Spinal cord (tissue), 10 donors: ENCODE measurements around the gene TMEM134. TPM values are rescaled to one million over a fixed set of nuclear protein-coding genes. Genes with fewer than 3 reads are reported as not detected.
"Not testable (repeated sequence)": the region's sequence is repeated elsewhere in the genome, so short reads cannot be mapped to it uniquely, and the experiment has no call there.

ENCODE experiments used
- DNase-seq, 6 donors: peaks; one replicate each; pipeline versions ENCODE4 v3.0.0 to v3.0.0-alpha.2; 2013 to 2015; ENCODE audit warnings: low spot score in 6 of 6, low read depth in 4 of 6
- H3K27ac ChIP-seq: one replicate; pipeline ENCODE4 v1.5.1; 2013; ENCODE audit warnings: low read depth, low read length, control low read depth
- H3K27me3 ChIP-seq: one replicate; pipeline ENCODE4 v1.6.1; 2013; ENCODE audit warnings: low read length; ENCODE audit not compliant: control insufficient read depth, insufficient read depth
- H3K36me3 ChIP-seq: one replicate; pipeline ENCODE4 v1.6.1; 2013; ENCODE audit warnings: low read length; ENCODE audit not compliant: control insufficient read depth, insufficient read depth
- H3K4me1 ChIP-seq: one replicate; pipeline ENCODE4 v1.6.1; 2013; ENCODE audit warnings: low read length; ENCODE audit not compliant: control insufficient read depth, insufficient read depth
- H3K4me3 ChIP-seq: one replicate; pipeline ENCODE4 v1.5.1; 2013; ENCODE audit warnings: low read depth, low read length, control low read depth
- H3K9me3 ChIP-seq: one replicate; pipeline ENCODE4 v1.6.1; 2013; ENCODE audit warnings: low read length; ENCODE audit not compliant: control insufficient read depth, insufficient read depth
- WGBS: methylation state at CpG from one replicate; pipeline ENCODE4 v1.1.5; 2013; ENCODE audit warnings: missing lambda C conversion rate; ENCODE audit not compliant: insufficient coverage; 5-methylcytosine and 5-hydroxymethylcytosine counted together
- polyA plus RNA-seq, 2 donors: library from polyadenylated mRNA; unstranded; fragments of 120-200 nt; gene quantifications; one replicate each; pipeline ENCODE4 v1.2.1, GENCODE V29; 2013; ENCODE audit not compliant: insufficient read length in 2 of 2
- total RNA-seq, 2 donors: library from RNA; depleted of rRNA in 1 of 2; stranded (reverse); fragments of 120-200 nt in 1 of 2; fragments of >200 nt in 1 of 2; gene quantifications; one replicate each; pipeline versions ENCODE4 v1.2.3 to v1.2.4, GENCODE V29; 2013 to 2014
- donor health status: healthy.

The TMEM134 gene
- total and polyA plus RNA-seq, 4 donors = 14.9 to 69.0 (median 34.2) TPM

DNA sequence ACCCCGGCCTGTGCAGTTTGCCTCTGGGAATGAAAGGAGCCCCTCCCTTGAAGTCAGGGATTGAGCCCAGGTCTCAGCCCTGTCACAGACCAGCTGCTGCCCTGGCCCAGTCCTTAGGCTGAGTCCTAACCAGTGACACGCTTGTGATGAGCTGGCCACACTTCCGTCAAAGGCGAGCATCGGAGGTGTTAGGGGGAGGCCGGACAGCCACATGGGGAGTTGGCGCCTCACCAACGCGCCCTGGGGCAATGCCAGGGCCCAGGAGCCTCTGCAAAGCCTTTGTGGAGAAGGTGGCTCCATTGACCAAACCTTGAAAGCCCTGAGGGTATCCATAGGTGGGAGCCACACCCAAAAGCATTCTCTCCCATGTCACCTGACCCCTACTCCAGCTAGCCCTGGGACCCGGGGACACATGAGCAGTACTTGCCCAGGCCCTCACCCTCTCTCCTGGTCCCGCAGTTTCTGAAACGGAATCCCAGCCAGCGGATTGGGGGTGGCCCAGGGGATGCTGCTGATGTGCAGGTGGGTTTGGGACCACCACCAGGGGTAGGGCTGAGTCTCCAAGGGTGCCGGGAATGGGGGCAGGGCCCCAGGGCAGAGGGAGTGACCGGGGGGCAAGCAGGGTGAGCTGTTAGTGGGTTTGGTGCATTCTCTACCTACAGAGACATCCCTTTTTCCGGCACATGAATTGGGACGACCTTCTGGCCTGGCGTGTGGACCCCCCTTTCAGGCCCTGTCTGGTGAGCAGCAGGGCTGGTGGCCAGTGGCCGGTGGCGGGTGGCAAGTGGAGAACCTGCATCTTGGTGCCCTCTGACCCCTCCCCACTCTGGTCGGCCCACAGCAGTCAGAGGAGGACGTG lies 35.3 kb downstream of the TMEM134 start:
- 89% methylated on average over 16 of the region's 22 CpGs for WGBS
- Histone ChIP-seq H3K9me3 (no peaks in the 10 kb centered on the region), H3K36me3 (peaks cover 97% of the 10 kb centered on the region), H3K27me3 (no peaks in the 10 kb centered on the region), H3K4me1 (peaks cover 14% of the 10 kb centered on the region), H3K27ac (no peak overlapping the region), H3K4me3 (no peak overlapping the region)
- no peak for DNase-seq

DNA sequence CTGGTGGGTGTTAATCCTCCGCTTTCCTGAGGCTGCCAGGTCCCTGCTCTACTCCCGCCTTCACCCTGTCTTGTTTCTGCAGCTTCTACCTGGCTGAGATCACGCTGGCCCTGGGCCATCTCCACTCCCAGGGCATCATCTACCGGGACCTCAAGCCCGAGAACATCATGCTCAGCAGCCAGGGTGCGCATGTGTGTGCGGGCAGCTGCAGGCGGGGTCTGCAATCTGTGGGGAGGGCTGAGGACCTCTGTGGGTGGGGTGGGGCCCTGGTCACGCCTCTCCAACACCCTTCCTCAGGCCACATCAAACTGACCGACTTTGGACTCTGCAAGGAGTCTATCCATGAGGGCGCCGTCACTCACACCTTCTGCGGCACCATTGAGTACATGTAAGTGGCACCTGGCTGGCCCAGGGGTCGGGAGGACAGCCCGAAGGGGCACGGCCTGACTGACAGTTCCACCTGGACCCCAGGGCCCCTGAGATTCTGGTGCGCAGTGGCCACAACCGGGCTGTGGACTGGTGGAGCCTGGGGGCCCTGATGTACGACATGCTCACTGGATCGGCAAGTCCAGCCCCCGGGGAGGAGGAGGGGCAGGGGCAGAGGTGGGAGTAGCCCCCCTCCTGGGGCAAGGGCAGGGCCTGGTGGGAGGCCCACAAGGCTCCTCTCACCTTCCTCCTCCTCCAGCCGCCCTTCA lies 36.2 kb downstream of the TMEM134 start:
- Histone ChIP-seq H3K36me3 (peaks cover 88% of the 10 kb centered on the region), H3K9me3 (no peaks in the 10 kb centered on the region), H3K4me3 (no peak overlapping the region), H3K27me3 (no peaks in the 10 kb centered on the region), H3K4me1 (peaks cover 19% of the 10 kb centered on the region), H3K27ac (no peak overlapping the region)
- DNase-seq = no peak
- 88% methylated on average over 16 of the region's 22 CpGs for WGBS

DNA sequence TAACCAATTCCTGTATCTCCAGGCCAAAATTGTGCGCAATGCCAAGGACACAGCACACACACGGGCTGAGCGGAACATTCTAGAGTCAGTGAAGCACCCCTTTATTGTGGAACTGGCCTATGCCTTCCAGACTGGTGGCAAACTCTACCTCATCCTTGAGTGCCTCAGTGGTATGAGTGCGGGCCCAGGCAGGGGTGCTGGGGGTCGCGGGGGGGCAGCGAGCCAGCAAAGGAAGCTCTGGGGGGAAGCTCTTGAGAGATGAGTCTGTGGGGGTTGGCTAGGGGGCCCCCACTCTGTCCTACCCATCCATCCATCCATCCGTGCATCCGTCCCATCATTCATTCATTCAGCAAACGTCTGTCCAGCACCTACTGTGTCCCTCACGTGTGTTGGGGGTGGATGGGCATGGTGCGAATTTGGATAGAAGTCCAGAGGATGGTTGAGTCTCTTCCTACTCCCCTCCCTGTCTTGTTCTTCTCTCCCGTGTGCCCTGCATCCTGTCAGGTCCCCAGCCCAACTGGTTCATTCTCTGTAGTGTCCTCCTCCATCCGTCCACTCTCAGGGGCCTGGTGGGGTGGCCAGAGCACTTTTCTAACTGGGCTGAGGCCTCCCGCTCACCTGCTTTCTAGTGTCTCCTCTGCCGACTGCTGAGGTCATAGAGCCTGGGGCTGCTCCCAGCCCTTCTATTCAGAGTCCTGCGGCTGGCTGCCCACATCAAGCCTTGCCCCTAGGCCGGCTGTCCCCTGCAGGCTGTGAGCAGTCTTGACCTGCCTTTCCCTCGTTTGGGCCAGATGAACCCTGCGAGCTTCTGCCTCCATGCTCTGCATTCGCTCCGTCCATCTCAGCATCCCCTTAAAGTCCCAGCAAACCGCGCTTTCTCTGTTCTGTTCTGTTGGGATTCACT lies 37.5 kb downstream of the TMEM134 start:
- H3K4me3 ChIP-seq = no peak overlapping the region
- no peak overlapping the region for H3K27ac ChIP-seq
- no peak for DNase-seq
- H3K36me3 ChIP-seq = peaks cover 77% of the 10 kb centered on the region
- no peaks in the 10 kb centered on the region for H3K9me3 ChIP-seq
- no peaks in the 10 kb centered on the region for H3K27me3 ChIP-seq
- WGBS = 95% methylated on average over 14 of the region's 24 CpGs
- H3K4me1 ChIP-seq = peaks cover 26% of the 10 kb centered on the region

DNA sequence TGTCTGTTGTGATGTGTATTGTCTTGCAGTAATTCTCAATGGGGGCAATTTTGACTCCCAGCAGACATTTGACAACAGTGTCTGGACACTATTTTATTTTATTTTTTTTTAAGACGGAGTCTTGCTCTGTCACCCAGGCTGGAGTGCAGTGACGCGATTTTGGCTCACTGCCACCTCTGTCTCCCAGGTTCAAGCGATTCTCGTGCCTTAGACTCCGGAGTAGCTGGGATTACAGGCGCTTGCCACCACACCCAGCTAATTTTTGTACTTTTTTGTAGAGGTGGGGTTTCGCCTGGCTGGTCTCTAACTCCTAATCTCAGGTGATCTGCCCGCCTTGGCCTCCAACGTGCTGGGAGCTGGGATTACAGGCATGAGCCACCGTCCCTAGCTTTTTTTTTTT lies 39.3 kb downstream of the TMEM134 start:
- Histone ChIP-seq H3K4me1 (peaks cover 22% of the 10 kb centered on the region), H3K27ac (no peak overlapping the region), H3K36me3 (peaks cover 58% of the 10 kb centered on the region), H3K9me3 (no peaks in the 10 kb centered on the region), H3K4me3 (no peak overlapping the region), H3K27me3 (no peaks in the 10 kb centered on the region)
- no peak for DNase-seq
- WGBS = 91% methylated on average over 4 of the region's 11 CpGs

DNA sequence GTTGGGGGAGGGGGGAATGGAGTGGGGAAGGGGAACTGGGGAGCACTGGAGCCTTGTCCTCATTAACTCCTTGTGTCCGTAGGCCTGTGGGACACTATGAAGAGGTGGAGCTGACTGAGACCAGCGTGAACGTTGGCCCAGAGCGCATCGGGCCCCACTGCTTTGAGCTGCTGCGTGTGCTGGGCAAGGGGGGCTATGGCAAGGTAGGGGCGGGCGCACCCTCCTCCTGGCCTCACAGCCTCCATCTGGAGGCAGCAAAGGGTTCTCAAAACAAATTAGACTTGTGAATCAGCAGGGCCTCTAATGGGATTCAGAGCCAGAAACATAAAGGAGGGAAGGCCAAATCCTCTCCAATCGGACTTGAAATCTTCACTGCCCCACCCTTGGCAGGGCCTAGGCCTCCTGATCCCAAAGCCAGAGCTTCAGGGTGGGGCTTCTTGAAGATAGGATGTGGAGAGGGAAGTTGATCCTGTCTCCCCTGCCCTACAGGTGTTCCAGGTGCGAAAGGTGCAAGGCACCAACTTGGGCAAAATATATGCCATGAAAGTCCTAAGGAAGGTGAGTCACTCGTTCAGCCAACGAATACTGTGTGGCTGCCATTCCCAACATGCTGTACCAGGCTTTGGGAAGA lies 39.9 kb downstream of the TMEM134 start:
- Histone ChIP-seq H3K4me3 (peak overlapping the region; percentile 80), H3K9me3 (no peaks in the 10 kb centered on the region), H3K27me3 (no peaks in the 10 kb centered on the region), H3K36me3 (peaks cover 56% of the 10 kb centered on the region), H3K4me1 (peaks cover 22% of the 10 kb centered on the region), H3K27ac (no peak overlapping the region)
- WGBS = 45% methylated on average over 9 of the region's 12 CpGs
- no peak for DNase-seq

DNA sequence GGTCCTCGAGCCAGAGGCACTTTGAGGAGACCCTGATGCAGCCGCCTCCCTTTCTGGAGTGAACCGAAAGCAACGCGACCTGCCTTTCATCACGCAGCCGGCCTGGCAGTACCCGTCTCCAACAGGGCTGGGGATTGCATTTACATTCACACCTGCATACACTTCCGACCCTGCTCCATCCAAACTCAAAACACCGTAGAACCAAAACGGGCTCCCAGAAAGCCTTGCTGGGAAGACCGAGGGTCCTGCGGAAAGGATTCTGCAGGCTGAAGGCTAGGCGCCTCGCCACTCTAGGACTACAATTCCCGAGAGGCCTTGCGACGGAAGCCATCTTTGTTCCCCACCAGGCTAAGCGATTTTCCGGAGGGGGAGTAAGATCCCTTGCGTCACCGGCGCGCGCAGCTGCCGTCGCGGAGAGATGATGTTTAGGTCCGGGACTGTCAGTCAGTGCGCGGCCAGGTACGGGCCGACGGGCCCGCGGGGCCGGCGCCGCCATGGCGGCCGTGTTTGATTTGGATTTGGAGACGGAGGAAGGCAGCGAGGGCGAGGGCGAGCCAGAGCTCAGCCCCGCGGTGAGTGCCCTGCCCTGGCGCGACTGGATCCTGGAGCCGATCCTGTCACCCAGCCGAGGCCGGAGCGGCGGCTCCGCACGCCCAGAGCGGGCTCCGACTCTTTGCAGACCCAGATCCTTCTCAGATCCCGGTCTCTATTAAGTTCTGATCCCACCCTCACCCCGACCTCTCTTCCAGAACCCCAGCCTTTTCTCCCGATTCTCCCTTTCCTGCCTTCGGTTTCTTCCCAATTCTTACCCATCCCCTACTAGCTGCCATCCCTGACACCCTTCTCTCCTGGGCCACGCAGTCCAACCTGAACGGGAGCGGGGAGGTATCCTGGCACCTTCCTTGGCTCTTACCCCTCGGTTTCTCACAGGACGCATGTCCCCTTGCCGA lies 40.7 kb downstream of the TMEM134 start, which contains the start of gene RPS6KB2:
RPS6KB2 (plus strand) TSS at position 443 of the 950 bp plus-strand sequence; CDS start at position 495, 52 bp downstream.
- peaks cover 22% of the 10 kb centered on the region for H3K4me1 ChIP-seq
- WGBS = under 1% methylated on average over 67 of the region's 68 CpGs
- DNase-seq = peak; percentile 97 to 99 (median 98)
- H3K9me3 ChIP-seq = no peaks in the 10 kb centered on the region
- H3K27ac ChIP-seq = peak within 1 kb of the TSS; percentile 91
- H3K27me3 ChIP-seq = no peaks in the 10 kb centered on the region
- H3K36me3 ChIP-seq = peaks cover 56% of the 10 kb centered on the region
- H3K4me3 ChIP-seq = peak within 1 kb of the TSS; percentile 80

DNA sequence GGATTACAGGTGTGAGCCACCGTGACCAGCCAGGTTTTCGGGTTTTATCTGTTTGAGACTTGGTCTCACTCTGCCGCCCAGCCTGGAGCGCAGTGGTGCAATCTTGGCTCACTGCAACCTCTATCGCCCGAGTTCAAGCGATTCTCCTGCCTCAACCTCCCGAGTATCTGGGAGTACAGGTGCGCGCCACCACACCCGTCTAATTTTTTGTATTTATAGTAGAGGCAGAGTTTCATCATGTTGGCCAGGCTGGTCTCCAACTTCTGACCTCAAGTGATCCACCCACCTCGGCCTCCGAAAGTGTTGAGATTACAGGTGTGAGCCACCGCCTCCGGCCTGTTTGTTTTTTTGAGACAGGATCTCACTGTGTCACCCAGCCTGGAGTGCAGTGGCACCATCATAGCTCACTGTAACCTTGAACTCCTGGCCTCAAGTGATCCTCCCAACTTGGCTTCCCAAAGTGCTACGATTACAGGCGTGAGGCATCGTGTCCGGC lies 41.6 kb downstream of the TMEM134 start:
- not testable (repeated sequence) for DNase-seq, H3K27me3 ChIP-seq, H3K9me3 ChIP-seq
- WGBS = 92% methylated on average over 10 of the region's 19 CpGs
- peaks cover 48% of the 10 kb centered on the region for H3K36me3 ChIP-seq
- H3K27ac ChIP-seq = peak overlapping the region; percentile 91
- H3K4me1 ChIP-seq = peaks cover 22% of the 10 kb centered on the region
- peak overlapping the region; percentile 80 for H3K4me3 ChIP-seq

DNA sequence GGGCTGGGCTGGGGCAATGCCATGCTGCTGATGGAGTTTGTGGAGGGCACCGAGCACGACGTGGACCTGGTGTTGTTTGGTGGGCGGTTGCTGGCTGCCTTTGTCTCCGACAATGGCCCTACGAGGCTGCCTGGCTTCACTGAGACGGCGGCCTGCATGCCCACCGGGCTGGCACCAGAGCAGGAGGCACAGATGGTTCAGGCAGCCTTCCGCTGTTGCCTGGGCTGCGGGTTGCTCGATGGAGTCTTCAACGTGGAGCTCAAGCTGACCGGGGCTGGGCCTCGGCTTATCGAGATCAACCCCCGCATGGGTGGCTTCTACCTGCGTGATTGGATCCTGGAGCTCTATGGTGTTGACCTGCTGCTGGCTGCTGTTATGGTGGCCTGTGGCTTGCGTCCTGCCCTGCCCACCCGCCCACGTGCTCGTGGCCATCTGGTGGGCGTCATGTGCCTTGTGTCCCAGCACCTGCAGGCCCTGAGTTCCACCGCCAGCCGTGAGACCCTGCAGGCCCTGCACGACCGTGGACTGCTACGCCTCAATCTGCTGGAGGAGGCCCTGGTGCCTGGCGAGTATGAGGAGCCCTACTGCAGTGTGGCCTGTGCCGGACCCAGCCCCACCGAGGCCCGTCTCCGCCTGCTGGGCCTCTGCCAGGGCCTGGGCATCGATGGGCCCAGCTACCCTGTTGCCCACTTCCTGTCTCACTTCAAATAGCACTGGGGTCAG lies 45.0 kb downstream of the TMEM134 start:
- H3K27ac ChIP-seq = no peak overlapping the region
- H3K27me3 ChIP-seq = no peaks in the 10 kb centered on the region
- H3K4me3 ChIP-seq = no peak overlapping the region
- H3K9me3 ChIP-seq = no peaks in the 10 kb centered on the region
- peaks cover 18% of the 10 kb centered on the region for H3K36me3 ChIP-seq
- peaks cover 34% of the 10 kb centered on the region for H3K4me1 ChIP-seq
- 81% methylated on average over 34 of the region's 34 CpGs for WGBS
- no peak for DNase-seq
